SKM-1 treated with dmso at 0.1 percent for 144 hours (cell line): ENCODE data around the gene BFSP2.

Experiments
- DNase-seq: peaks from one replicate; lab custom pipeline; 2025; ENCODE audit not compliant: unreplicated experiment; lab: John Stamatoyannopoulos, UW

BFSP2 gene

DNA sequence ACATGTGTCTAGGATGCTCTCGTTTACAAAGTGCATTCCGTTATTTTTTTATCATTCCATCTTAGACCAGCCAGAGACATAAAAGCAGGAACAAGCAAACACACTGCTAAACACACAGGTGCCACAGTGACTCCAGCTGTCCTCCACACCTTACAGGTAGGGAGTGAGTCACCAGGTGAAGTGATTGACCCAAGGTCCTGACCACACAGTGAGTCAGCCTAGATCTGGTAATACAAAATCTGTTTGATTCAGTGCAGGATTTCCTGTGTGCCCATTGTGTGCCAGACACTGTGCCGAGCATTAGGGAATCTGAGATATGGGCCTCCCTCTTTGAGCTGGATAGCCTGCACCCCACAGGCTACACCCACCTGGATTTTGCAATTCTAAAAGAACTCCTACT, 16.7 kb upstream of the BFSP2 start:
- no peak for DNase-seq

GRCh38 chr3:133383741-133384140, 16.1 kb upstream of the BFSP2 start:
- no peak for DNase-seq

- no peak for DNase-seq
These were observed 15.4 kb upstream of the BFSP2 start for GRCh38 chr3:133384331-133385027.

- no peak for DNase-seq
These were observed 13.0 kb upstream of the BFSP2 start for GRCh38 chr3:133386876-133387275.

DNA sequence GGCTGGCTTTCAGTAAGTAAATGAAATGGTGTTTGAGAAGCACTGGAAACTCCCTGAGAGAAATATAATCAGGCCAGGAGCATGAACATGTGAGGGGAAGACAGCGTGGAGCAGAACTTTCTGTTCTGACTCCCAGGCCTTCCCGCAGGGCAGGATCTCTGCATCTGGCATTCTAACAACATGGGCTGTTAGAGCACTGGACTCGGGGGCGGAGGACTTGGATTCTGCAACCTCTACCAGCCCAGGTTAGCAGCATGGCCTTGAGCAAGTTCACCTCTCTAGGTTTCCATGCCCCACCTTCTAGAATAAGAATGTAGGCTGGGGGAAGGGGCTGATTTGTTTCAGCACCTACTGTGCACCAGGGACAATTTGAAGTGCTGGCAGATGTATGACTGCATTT, 12.5 kb upstream of the BFSP2 start:
- DNase-seq, result no peak

- DNase-seq, result no peak
These were observed 11.0 kb upstream of the BFSP2 start for GRCh38 chr3:133388696-133389395.

GRCh38 chr3:133390715-133391114, 9.1 kb upstream of the BFSP2 start:
- no peak for DNase-seq

- DNase-seq, result peak; percentile 47
These were observed 6.7 kb upstream of the BFSP2 start for GRCh38 chr3:133393204-133393603.

- no peak for DNase-seq
These were observed 6.0 kb upstream of the BFSP2 start for GRCh38 chr3:133393691-133394474.

GRCh38 chr3:133394561-133395311, 5.1 kb upstream of the BFSP2 start:
- DNase-seq, result no peak

GRCh38 chr3:133396906-133397305, 3.0 kb upstream of the BFSP2 start:
- no peak for DNase-seq

- DNase-seq, result no peak
These were observed 1.7 kb downstream of the BFSP2 start for GRCh38 chr3:133401374-133402135.

DNA sequence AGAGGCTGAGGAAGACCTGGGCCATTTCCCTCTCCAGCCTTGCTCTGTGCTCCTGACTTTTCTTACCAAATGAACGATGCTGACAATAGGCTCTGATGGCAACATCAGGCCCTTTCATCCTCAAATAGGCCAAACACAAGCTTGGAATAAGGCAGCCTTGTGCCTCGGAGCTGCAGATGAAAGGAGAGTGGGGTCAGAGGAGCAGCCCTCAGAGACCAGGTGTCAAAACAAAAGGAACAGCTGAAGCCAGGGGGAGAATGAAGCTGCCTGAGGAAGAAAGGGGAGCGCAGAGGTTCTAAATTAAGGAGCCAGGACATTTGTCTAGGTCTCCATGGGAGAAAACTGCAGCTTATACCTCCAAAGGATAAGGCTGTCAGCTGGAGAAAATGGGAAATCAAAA, 5.1 kb downstream of the BFSP2 start:
- DNase-seq, result no peak

DNA sequence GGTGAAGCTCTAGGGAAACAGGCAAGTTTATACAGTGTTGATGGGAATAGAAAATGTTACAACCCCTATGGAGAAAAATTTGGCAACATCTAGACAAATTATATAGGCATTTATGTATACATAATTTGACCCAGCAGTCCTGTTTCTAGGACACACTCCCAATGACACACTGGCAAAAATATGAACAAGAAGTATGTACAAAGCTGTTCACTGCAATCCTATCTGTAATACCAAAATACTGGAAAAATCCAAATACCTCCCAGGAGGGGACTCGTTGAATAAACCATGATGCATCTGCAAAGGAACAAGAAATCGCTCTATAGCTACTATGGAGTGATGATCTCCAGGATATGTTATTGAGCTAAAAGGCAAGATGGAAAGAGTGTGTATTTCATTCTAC, 8.5 kb downstream of the BFSP2 start:
- DNase-seq, result no peak

DNA sequence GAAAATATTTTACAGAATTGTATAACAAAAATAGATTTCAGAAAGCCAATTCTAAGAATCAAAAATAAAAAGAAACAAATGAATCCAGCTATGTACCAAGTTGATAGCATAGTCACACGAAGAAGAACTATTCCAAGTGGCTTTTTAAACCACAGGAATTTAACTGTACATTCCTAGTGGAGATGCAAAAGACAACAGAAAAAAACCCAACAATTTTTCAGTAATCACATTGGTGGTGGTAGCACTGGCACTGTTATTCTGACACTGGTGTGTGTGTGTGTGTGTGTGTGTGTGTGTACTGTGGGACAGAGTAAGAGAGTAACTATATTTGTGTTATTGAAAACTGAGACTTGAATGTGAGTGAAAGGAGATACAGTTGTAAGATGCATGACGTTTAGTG, 9.1 kb downstream of the BFSP2 start:
- DNase-seq, result no peak

GRCh38 chr3:133410191-133410892, 10.5 kb downstream of the BFSP2 start:
- DNase-seq, result no peak

DNA sequence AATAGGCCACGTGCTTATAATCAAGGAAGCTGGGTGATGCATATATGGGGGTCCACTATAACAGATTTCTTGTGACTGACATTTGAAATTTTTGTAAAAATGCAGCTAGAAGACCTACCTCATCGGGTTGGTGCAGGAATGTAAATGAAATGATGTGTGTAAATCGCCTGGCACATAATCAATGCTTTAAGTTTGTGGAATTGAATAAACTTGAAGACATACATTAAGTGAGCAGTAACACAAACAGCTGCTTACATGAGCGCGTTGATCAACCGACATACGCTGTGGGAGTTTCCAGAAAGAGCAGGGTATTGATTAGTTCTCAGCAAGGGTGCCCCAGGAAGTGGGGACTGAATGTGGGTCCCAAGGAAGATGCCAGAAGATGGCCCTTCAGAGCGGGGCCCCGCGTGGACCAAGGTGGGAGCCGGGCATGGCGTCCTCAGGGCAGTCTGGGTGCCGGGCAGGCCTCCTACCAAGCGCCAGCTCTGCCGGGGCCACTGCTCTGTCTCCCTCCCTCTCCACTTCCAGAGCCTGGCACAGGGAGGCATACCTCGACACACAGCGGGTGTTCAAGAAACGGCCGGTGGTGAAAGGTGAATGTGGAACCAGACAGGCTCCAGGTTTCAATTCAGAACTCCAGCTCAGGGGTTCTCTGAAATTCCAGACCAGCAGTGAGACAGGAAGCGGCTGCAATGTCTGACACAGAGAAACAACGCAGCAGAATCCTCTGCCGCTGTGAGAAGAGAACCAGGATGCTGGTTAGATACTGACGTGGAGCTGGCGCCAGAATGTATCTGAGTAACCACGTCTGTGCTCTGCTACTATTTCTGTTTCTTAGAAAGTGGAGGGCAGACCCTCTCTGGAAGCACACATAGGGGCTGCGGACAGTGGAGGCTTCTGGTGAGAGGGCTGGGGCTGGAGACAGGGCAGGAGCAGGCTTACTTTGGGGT, 12.6 kb downstream of the BFSP2 start:
- DNase-seq, result no peak

DNA sequence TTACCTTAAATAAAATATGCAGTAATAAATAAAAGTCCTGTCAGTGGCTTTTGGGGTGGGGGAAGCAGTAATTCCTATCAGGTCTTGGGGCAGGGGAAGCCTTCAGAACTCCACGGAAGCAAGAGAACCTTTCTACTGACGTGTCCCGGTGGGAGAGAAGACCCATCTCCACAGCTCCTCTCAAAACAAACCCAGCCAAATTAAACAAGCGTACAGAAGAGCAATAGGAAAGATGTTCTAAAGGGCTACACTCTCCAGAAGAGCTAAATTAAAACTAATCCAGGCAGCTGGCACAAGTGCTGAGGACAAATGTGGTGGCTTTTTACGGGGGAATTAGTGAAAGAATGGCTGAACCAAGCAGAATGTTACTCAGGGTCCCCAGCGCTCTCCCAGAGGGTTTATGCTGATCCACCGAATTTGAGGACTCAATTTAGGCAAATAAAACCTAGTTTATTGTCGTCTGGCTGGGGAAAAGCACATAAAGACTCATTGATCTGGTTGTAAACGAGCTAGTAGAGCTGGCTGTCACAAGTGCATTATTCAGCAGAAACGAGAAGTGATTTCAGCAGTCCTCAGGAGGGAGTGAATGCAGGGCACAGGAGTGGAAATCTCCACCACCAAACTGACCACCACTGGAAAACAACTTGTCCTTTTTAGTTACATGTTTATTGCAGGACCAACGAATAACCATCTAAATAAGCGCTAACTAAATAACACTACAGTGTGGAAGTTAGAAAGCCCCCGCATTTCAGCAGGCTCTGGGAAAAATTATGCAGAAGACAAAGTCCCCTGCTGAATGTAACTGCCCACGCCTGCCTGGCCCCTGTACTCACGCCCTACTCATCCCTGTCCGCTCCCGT, 13.5 kb downstream of the BFSP2 start:
- DNase-seq, result no peak
